MCF 10A (cell line): ENCODE data around the gene LGALS1. TPM values are rescaled to one million over a fixed set of nuclear protein-coding genes. Genes with fewer than 3 reads are reported as not detected.

Source experiments
- BruUV-seq: library from RNA; stranded (reverse); fragments of 400-500 nt; replicated peaks from 2 replicates; lab custom pipeline; 2021; lab: Mats Ljungman, UMichigan
- CTCF ChIA-PET: fragments of 300-600 bp; sonication (Branson Sonifier 250); formaldehyde crosslinking; extraction: SDS; loops from one replicate; lab custom pipeline; 2021; ENCODE audit warnings: antibody characterized with exemption, inconsistent platforms; lab: Yijun Ruan, JAX
- POLR2A ChIA-PET: fragments of 300-600, 350-650 bp; sonication (Branson Sonifier 250); formaldehyde crosslinking; extraction: SDS; loops from one replicate; lab custom pipeline; 2020; ENCODE audit warnings: antibody characterized with exemption, inconsistent platforms; lab: Yijun Ruan, JAX
- DNase-seq: peaks from one replicate; pipeline ENCODE4 v3.0.0-alpha.2; 2018; ENCODE audit not compliant: unreplicated experiment
- H3K27ac Mint-ChIP-seq: one replicate; pipeline ENCODE4 v1.8.0; 2022; ENCODE audit warnings: mild to moderate bottlenecking, low read depth, mixed read lengths; ENCODE audit not compliant: unreplicated experiment
- H3K27me3 Mint-ChIP-seq: one replicate; pipeline ENCODE4 v1.8.0; 2022; ENCODE audit warnings: mixed read lengths; ENCODE audit not compliant: insufficient read depth, unreplicated experiment
- H3K36me3 Mint-ChIP-seq: one replicate; pipeline ENCODE4 v1.8.0; 2022; ENCODE audit warnings: mild to moderate bottlenecking, moderate library complexity, mixed read lengths; ENCODE audit not compliant: insufficient read depth, unreplicated experiment
- H3K4me1 Mint-ChIP-seq: one replicate; pipeline ENCODE4 v1.8.0; 2022; ENCODE audit warnings: mixed read lengths; ENCODE audit not compliant: insufficient read depth, unreplicated experiment
- H3K4me3 Mint-ChIP-seq: one replicate; pipeline ENCODE4 v1.8.0; 2022; ENCODE audit warnings: mild to moderate bottlenecking, moderate library complexity, mixed read lengths; ENCODE audit not compliant: unreplicated experiment
- H3K9me3 Mint-ChIP-seq: one replicate; pipeline ENCODE4 v1.8.0; 2022; ENCODE audit warnings: mixed read lengths; ENCODE audit not compliant: unreplicated experiment
- intact Hi-C: fragments of 100-400 bp; cut with micrococcal nuclease; formaldehyde crosslinking; loops from 2 replicates; pipeline ENCODE4 v1.14.1; 2022
- total RNA-seq: library from RNA; stranded (reverse); gene quantifications from 2 replicates; pipeline ENCODE4 v1.2.3, GENCODE V29; 2022
- TF ChIP-seq, protein P1 (sequence below): fragments of 200-600 bp; IDR thresholded peaks from one replicate; pipeline ENCODE4 v1.8.0; 2022; ENCODE audit warnings: antibody characterized with exemption, mild to moderate bottlenecking; ENCODE audit not compliant: unreplicated experiment

LGALS1 gene
- total RNA-seq, 1 experiment from 2014 or later = 1,635 TPM

DNA sequence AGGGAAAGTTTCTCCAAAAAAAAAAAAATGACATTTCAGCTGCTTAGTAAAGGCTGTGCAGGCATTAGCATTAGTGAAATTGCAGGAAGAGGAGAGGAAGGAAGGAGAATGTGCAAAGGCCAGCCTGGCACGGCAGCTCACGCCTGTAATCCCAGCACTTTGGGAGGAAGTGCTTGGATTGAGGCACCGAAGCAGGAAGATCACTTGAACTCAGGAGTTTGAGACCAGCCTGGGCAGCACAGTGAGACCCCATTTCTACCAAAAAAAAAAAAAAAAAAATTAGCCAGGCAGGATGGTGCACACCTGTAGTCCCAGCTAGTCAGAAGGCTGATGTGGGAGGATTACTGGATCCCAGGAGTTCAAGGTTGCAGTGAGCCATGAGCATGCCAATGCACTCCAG lies 29.2 kb downstream of the LGALS1 start:
- TF ChIP-seq, protein P1, sequence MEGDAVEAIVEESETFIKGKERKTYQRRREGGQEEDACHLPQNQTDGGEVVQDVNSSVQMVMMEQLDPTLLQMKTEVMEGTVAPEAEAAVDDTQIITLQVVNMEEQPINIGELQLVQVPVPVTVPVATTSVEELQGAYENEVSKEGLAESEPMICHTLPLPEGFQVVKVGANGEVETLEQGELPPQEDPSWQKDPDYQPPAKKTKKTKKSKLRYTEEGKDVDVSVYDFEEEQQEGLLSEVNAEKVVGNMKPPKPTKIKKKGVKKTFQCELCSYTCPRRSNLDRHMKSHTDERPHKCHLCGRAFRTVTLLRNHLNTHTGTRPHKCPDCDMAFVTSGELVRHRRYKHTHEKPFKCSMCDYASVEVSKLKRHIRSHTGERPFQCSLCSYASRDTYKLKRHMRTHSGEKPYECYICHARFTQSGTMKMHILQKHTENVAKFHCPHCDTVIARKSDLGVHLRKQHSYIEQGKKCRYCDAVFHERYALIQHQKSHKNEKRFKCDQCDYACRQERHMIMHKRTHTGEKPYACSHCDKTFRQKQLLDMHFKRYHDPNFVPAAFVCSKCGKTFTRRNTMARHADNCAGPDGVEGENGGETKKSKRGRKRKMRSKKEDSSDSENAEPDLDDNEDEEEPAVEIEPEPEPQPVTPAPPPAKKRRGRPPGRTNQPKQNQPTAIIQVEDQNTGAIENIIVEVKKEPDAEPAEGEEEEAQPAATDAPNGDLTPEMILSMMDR = no peak
- Mint-ChIP-seq H3K4me3 (no peak overlapping the region), H3K4me1 (peaks cover 8% of the 10 kb centered on the region), H3K27me3 (no peaks in the 10 kb centered on the region), H3K9me3 (no peaks in the 10 kb centered on the region), H3K27ac (no peak overlapping the region), H3K36me3 (no peaks in the 10 kb centered on the region)
- POLR2A ChIA-PET = no interaction called here
- no TSS peak for BruUV-seq
- CTCF ChIA-PET = no interaction called here
- intact Hi-C loops = no loop called here
- no peak for DNase-seq

DNA sequence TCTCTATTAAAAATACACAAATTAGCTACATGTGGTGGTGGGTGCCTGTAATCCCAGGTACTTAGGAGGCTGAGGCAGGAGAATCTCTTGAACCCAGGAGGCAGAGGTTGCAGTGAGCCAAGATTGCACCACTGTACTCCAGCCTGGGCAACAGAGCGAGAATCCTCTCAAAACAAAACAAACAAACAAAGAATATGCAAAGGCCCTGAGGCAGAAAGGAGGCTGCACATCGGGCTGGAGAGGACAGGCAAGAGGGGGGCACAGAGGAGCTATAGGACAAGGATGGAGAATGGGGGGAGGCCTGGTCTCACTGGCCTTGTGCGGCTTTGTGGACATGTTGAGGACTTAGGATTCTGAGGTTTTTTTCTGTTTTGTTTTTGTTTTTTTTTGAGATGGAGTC lies 29.8 kb downstream of the LGALS1 start:
- BruUV-seq = no TSS peak
- H3K9me3 Mint-ChIP-seq = no peaks in the 10 kb centered on the region
- no peaks in the 10 kb centered on the region for H3K36me3 Mint-ChIP-seq
- H3K4me1 Mint-ChIP-seq = peaks cover 8% of the 10 kb centered on the region
- CTCF ChIA-PET = no interaction called here
- H3K27ac Mint-ChIP-seq = no peak overlapping the region
- no peaks in the 10 kb centered on the region for H3K27me3 Mint-ChIP-seq
- H3K4me3 Mint-ChIP-seq = no peak overlapping the region
- TF ChIP-seq, protein P1 = no peak
- POLR2A ChIA-PET = no interaction called here
- intact Hi-C loops = no loop called here
- DNase-seq = no peak

DNA sequence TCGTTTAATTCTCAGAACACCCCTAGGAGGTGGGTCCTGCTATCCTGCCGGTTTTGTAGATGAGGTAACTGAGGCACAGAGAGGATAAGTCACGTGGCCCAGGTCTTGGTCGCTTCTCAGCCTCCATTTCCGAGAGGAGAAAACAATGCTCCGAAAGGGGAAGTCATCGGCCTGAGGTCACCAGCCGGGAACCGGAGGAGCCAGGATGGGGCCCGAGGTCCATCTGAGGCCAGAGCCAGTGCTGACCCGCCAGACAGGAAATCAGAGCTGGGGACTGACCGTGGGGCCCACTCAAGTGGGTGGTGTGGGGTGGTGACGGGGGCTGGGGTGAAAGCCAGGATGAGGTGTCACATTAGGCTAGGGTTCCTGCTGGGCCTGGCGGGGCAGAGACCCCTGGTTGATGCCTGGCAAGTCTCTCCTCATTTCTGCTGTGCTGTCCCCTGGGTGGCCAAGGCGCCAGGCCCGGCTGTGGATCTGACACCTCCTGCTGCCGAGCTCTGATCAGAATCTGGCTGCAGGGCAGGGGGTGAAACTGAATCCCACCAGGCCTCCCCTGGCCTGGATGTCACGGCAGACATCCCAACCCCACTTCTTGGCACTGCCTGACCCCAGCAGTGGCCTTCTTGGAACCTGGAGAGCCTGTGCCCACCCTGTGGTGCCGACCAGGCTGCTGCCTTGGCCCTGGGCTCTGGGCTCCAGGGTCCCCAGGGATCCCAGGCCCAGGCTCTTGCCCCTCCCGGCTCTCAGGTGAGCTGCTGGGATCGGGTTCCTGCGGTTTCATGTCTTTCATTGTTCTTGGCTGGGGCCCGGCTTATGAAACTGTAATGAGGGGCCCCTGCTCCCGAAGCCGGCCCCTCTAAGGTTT lies 33.4 kb downstream of the LGALS1 start:
- Mint-ChIP-seq H3K36me3 (no peaks in the 10 kb centered on the region), H3K27ac (no peak overlapping the region), H3K9me3 (no peaks in the 10 kb centered on the region), H3K4me3 (no peak overlapping the region), H3K27me3 (no peaks in the 10 kb centered on the region), H3K4me1 (peaks cover 6% of the 10 kb centered on the region)
- POLR2A ChIA-PET = no interaction called here
- intact Hi-C loops = no loop called here
- CTCF ChIA-PET = no interaction called here
- DNase-seq = no peak
- TF ChIP-seq, protein P1 = no peak
- BruUV-seq = no TSS peak

DNA sequence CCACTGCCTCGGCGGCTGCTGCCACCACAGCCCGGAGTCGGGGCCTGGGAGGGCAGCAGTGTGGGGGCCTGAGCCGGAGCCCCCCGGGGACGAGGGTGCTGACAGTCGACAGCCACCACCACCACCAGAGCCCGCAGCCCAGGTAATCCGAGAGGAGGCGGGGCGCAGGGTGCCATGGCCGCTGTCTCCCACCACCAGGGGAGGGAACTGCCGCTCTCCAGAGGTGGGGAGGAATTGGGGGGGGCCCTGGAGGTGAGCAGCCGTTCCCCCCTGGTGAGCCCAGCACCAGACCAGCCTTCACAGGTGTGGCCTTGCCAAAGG lies 34.0 kb downstream of the LGALS1 start:
- Mint-ChIP-seq H3K36me3 (no peaks in the 10 kb centered on the region), H3K9me3 (no peaks in the 10 kb centered on the region), H3K27ac (no peak overlapping the region), H3K27me3 (no peaks in the 10 kb centered on the region), H3K4me1 (no peaks in the 10 kb centered on the region), H3K4me3 (no peak overlapping the region)
- POLR2A ChIA-PET = no interaction called here
- TF ChIP-seq, protein P1 = no peak
- intact Hi-C loops = no loop called here
- DNase-seq = no peak
- BruUV-seq = no TSS peak
- CTCF ChIA-PET = no interaction called here
